HG03139 (cell line): ENCODE measurements around the gene UPK3BL1.
"Not testable (repeated sequence)": the region's sequence is repeated elsewhere in the genome, so short reads cannot be mapped to it uniquely, and the experiment has no call there.

Experiments used
- ATAC-seq: cut with Tn5 transposase; IDR thresholded peaks from one replicate; pipeline ENCODE4 v1.9.1; 2021; ENCODE audit not compliant: unreplicated experiment

UPK3BL1 gene

DNA sequence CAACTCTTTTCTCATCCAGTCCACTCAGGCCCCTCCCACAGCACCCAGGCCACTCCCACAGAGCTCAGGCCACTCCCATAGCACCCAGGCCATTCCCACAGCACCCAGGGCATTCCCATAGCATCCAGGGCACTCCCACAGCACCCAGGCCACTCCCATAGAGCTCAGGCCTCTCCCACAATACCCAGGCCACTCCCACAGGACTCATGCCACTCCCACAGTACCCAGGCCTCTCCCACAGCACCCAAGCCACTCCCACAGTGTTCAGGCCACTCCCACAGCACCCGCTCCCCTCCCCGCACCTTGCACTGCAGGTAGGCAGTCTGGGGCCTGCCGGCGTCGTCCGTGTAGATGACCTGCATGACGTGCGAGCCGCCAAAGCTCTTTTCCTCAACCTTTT lies 52.7 kb downstream of the UPK3BL1 start:
- ATAC-seq, result not testable (repeated sequence)
